CD4-positive, alpha-beta T cell treated with Interleukin-12 subunit alpha and Interleukin-12 subunit beta, for 1 hour (primary cell): ENCODE data around the gene EEF1AKMT3.

ENCODE experiments used
- DNase-seq: peaks from one replicate; pipeline ENCODE4 v3.0.0-alpha.2; 2020

EEF1AKMT3 gene

DNA sequence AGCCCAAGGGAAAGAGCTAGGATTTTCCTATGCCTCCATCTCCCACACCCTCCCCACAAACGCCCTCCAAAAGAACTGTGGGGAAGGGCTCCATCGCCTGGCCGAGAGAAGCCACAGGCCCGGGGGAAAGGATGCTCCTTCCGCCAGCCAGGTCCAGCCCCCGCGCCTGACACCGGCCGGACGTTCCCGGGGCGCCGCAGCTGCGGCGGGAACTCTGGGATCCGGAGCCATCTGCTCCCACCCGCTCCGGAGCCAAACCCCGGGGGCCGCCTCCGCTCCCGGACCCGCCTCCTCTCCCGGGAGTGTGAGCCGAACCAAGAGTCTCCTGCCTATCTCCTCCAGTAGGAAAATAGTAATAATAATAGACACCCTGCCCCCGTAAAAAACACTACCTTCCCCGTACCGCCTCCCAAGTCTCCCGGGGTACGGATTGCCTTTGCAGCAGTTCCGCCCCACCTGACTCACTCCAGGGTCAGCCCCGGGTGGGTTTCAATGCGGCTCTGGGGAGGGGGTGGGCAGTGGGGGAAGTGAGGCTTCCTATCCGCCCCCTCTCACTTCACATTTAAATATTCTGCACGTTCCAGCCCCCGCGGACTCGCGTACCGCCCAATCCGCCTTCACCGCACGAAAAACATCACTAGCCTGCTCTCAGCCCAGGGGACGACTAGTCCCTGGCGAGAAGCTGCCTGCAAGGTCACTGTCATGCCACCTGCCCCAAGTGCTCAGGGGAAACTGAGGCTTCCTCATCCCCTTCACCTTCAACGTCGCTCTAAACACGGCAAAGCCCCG lies 36.3 kb upstream of the EEF1AKMT3 start:
- DNase-seq, result no peak

GRCh38 chr12:57736741-57737466 lies 35.5 kb upstream of the EEF1AKMT3 start:
- no peak for DNase-seq

DNA sequence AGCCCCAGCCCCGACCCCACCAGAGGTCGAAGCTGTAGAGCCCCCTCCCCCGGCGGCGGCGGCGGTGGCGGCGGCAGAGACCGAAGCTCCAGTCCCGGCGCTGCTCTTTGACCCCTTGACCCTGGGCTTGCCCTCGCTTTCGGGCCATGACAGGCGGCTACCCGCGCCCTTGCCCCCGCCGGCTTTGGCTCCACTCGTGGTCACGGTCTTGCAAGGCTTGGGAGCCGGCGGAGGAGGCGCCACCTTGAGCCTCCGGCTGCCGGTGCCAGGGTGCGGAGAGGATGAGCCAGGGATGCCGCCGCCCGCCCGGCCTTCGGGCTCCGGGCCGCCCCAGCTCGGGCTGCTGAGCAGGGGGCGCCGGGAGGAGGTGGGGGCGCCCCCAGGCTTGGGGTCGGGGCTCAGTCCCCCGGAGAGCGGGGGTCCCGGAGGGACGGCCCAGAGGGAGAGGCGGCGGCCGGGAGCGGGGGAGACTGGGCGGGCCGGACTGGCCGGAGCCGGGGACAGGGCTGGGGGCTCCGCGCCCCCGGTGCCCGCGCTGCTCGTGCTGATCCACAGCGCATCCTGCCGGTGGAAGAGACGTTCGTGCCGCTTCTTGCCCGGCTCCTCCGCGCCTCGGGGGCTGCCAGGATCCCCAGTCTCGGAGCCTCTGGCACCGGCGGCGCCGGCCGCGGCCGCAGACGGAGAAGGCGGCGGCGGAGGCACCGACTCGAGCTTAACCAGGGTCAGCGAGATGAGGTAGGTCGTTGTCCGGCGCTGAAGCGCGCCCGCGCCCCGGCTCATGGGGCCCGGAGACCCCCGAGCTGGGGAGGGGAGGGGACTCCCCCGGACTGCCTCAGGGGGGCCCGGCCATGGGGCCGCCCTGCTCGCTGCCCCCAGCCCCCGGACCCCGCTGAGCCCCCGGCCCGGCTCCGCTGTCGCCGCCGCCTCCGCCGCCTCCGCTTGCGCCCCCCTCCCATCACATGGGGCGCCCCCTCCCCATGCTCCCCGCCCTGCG lies 34.6 kb upstream of the EEF1AKMT3 start:
- DNase-seq, result no peak

DNA sequence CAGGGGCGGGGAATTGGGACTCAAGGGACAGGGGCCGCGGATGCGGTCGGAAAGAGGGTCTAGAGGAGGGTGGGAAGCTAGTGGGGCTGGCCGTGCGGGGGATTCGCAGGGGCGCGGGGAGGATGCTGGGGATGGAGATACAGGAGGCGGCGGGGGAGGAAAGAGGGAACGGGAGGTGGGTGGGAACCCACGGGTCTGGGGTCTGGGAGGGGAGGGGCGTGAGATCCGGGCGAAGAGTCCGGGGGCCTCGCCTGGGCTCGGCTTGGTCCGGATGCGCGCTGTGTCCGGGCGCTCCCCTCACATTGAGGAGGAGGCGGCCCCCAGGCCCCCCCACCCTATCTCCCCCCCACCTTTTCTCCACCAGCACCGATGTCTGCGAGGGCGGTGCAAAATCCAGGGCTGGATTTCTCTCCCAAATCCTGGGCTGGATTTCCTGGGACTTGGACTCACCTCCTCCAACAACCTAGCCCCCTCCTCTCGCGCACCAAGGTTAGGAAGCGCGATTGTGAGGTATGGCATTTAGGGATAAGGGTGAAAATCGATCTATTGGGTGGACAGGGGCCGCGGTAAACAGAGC lies 33.7 kb upstream of the EEF1AKMT3 start, which contains the start of gene AGAP2:
TSS of gene AGAP2 (minus strand) at position 82 of the 577 bp plus-strand sequence. CDS start 496 bp downstream, outside the sequence.
- no peak for DNase-seq

- no peak for DNase-seq
Observed at GRCh38 chr12:57739387-57739786, 33.0 kb upstream of the EEF1AKMT3 start.

- no peak for DNase-seq
Observed at GRCh38 chr12:57739914-57740538, 32.4 kb upstream of the EEF1AKMT3 start.

DNA sequence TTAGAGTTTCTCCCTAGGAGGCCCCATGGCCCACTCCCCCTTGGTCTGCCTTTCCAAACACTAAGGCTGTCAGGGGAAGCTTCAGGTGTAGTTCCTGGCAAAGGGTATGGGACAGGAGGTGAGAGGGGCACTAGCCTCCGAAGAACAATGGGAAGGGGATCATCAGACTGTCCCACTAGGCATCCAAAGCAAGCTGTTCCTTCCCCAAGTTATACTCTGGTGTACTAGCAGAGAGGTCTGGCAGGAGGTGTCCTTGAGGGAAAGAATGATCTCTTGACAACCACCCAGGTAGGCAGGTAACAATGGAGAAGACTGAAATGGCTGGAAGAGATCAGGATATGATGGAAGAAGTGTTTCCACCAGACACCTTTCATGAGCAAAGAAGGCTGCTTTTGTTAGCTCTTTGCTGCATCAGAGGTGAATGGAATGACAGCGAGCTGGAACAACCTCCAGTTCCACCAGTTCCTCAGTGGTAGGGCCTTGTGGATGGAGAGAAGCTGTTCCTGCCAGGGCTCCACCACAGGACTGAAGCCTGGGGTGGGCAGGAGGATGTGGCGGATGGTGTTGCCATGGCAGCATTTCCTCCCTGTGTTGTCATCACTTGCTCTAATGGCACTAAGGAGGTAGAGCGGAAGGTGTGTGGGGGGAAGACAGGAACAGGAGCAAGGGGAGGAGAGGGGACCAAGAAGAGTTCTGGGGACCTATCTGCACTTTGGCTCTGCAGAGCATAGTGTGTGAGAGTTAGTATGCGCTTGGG lies 31.6 kb upstream of the EEF1AKMT3 start:
- DNase-seq, result peak; percentile 89

GRCh38 chr12:57741413-57741789 lies 31.0 kb upstream of the EEF1AKMT3 start:
- no peak for DNase-seq

DNA sequence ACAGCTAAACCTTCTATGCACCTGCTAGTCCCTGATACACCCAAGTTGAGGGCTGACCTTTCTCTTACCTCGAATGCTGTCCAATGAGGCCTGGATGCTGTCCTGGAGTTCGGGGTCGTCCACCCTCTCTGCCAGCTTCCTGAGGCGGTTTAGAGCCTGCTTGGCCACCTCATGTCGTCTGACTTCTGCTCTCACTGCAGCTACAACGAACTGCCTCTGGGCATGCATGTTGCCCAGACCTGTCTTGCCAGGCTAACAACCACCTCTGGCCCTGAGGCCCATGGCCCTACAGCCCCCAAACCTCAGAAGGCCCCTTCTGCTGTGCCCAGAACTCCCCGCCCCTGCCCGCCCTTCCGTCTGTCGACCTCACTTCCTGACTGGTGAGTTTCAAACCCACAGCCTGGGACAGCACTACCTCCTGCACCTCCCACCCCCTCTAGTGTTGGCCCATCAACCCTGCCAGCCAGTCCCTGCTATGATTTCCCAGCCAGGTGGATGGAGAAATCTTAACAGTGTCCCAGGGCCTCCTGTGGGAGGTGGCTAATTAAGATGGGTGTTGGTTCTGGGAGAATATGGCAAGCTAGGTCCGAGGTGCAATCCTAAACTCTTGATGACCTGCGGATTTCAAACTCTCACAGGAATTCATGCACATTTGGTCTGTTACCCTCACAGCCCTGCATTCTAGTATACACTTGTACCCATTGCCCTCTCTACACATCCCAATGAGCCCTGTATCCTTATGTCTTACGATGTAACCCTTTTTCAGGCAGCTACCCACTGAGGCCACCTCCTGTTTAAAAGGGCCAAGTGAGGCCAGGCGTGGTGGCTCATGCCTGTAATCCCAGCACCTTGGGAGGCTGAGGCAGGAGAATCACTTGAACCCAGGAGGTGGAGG lies 30.3 kb upstream of the EEF1AKMT3 start:
- peak; percentile 88 for DNase-seq

- no peak for DNase-seq
Observed at GRCh38 chr12:57743769-57744168, 28.6 kb upstream of the EEF1AKMT3 start.

DNA sequence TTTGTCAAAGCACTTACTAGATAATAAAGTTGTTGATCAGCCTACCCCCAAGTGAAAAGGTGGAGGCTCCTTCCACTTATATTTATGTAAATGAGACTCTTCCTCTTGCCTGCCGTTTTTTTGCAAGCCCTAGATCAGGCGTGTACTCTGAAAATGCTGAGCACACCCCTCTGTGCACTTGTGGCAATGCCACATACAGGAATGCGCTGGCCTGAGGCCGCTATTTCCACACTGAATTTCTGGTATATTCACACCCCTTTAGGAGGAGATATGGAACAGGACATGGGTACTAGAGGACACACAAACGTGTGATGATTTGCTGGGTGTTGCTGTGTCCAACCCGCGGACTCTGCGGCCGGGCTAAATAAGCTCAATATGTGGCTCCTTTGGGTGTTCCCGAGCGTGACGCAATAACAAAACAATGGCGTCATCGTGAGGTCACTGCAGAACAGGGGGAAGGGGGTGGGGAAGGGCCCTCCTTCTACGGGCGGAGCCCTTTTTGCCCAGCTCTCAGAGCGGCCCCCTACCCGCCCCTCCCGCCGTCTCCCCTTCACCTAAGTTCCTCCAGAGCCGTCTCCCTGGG lies 28.1 kb upstream of the EEF1AKMT3 start:
- peak; percentile 85 for DNase-seq

DNA sequence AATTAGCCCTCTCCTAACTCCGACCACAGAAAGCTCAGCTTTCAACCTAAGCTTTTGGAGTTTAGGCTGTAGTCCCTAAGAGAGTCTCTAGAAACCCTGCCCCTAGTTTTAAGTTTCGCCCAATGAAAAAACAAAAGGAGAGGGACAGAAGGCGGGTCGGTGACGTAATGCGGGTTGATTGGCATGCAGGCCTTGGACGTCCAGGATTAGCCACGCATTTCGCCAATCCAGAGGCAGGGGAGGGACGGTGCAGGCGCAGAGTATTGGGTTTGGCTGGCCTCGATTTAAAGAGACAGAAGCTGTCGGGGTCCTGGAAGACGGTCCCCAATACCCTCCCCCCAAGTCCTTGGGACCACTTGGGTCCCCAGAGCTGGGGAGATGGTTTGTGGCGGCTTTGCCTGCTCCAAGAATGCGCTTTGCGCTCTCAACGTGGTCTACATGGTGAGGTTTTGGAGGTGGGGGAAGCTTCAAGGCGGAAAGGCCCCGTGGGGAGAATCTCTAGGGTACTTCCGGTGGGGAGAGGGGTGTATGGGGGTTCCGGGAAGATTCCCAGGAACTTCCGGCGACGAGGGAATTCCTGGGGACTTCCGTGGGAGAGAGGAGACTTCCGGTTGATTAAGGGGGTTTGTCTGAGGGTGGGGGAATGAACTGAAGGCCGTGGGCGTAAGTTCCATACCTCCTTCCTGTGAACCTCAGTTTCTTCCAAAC lies 27.5 kb upstream of the EEF1AKMT3 start, which contains the start of gene TSPAN31:
TSS of gene TSPAN31 (plus strand) at position 263 of the 708 bp plus-strand sequence. CDS start at position 379, 116 bp downstream.
- DNase-seq, result peak; percentile 96

DNA sequence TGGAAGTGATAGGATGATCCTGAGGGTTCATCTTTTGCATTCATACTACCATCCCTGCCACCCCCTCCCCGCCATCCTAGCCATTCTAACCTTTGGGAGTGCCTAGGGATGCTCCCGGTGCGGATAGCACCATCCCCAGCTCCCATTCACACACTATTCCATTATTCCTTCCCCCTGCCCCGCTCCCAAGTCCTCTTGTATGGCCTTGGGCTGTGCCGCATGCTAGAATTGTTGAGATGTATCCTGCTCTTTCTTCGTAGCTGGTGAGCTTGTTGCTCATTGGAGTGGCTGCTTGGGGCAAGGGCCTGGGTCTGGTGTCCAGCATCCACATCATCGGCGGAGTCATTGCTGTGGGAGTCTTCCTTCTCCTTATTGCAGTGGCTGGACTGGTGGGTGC lies 26.9 kb upstream of the EEF1AKMT3 start:
- no peak for DNase-seq

- DNase-seq, result no peak
Observed at GRCh38 chr12:57746025-57746424, 26.4 kb upstream of the EEF1AKMT3 start.

GRCh38 chr12:57749061-57749460 lies 23.4 kb upstream of the EEF1AKMT3 start:
- DNase-seq, result no peak

DNA sequence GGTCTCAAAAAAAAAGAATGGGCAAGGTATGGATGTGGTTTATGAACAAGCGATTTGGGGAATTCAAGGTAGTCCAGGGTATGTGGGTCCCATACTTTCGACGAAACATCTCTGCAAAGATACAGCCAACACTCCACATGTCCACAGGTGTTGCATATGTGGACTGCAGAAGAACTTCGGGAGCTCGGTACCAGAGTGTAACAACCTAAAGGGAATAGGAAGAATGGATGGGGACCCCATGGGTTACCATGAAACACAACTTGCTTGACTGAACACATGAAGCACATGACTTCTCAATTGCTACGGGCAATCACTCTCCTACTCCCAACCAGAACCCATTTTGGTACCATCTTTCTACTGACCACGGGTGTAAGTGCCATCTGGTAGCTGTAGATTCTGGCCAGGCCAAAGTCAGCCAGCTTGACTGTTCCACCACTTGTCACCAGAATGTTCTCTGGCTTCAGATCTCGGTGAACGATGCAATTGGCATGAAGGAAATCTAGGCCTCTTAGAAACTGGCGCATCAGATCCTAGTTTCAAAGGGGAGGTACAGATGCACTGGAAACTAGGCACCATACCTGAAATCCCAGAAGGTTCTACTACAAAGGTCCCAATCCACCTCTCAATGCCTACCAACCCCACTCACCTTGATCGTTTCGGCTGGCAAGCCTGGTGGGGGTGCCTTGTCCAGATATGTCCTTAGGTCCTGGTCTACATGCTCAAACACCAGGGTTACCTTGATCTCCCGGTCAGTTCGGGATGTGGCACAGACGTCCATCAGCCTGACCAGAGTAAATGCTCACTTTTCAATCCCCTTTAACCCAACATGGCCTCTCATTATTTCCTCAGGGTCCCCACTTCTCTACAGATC lies 21.6 kb upstream of the EEF1AKMT3 start:
- no peak for DNase-seq

DNA sequence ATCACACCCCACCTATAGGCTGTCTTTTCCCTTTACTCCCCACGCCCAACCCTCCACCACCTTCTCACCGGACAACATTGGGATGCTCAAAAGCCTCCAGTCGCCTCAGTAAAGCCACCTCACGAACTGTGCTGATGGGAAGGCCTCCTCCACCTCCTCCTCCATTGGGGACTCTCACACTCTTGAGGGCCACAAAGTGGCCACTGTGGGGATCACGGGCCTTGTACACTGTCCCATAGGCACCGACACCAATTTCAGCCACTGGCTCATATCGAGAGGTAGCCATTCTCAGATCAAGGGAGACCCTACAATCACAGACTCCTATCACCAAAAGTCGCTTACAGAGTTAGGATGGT lies 21.0 kb upstream of the EEF1AKMT3 start:
- no peak for DNase-seq
